CD4-positive, alpha-beta T cell treated with Interleukin-21 for 1 hour (primary cell): ENCODE results near the gene LOXHD1.

Experiments
- DNase-seq: peaks from one replicate; pipeline ENCODE4 v3.0.0-alpha.2; 2020

The LOXHD1 gene

GRCh38 chr18:46474487-46475389 is 182.3 kb downstream of the LOXHD1 start:
- DNase-seq: no peak

GRCh38 chr18:46471809-46472498 is 185.1 kb downstream of the LOXHD1 start:
- no peak for DNase-seq

- DNase-seq: no peak
Measured at GRCh38 chr18:46470714-46471113, 186.3 kb downstream of the LOXHD1 start.

GRCh38 chr18:46469186-46469915 is 187.7 kb downstream of the LOXHD1 start:
- DNase-seq: no peak

- DNase-seq: no peak
Measured at GRCh38 chr18:46468426-46469180, 188.4 kb downstream of the LOXHD1 start.

- no peak for DNase-seq
Measured at GRCh38 chr18:46466234-46467160, 190.5 kb downstream of the LOXHD1 start.

- no peak for DNase-seq
Measured at GRCh38 chr18:46464926-46465655, 191.9 kb downstream of the LOXHD1 start.

GRCh38 chr18:46462523-46462922 is 194.5 kb downstream of the LOXHD1 start:
- DNase-seq: no peak

- DNase-seq: no peak
Measured at GRCh38 chr18:46461993-46462392, 195.0 kb downstream of the LOXHD1 start.

- no peak for DNase-seq
Measured at GRCh38 chr18:46460754-46461153, 196.3 kb downstream of the LOXHD1 start.

GRCh38 chr18:46459789-46460455 is 197.1 kb downstream of the LOXHD1 start:
- no peak for DNase-seq

GRCh38 chr18:46458472-46458871 is 198.5 kb downstream of the LOXHD1 start:
- DNase-seq: no peak

- DNase-seq: no peak
Measured at GRCh38 chr18:46456691-46457090, 200.3 kb downstream of the LOXHD1 start.

- DNase-seq: no peak
Measured at GRCh38 chr18:46452820-46453219, 204.2 kb downstream of the LOXHD1 start.

GRCh38 chr18:46449499-46449898 is 207.5 kb downstream of the LOXHD1 start:
- no peak for DNase-seq

GRCh38 chr18:46449033-46449432 is 208.0 kb downstream of the LOXHD1 start:
- DNase-seq: no peak

GRCh38 chr18:46448347-46448746 is 208.7 kb downstream of the LOXHD1 start:
- DNase-seq: no peak

GRCh38 chr18:46447792-46448191 is 209.2 kb downstream of the LOXHD1 start:
- no peak for DNase-seq

- DNase-seq: no peak
Measured at GRCh38 chr18:46447323-46447722, 209.7 kb downstream of the LOXHD1 start.
